Measurements from ENCODE around the gene FAM209A. TPM values are rescaled to one million over a fixed set of nuclear protein-coding genes. Genes with fewer than 3 reads are reported as not detected.

Gene FAM209A, protein sequence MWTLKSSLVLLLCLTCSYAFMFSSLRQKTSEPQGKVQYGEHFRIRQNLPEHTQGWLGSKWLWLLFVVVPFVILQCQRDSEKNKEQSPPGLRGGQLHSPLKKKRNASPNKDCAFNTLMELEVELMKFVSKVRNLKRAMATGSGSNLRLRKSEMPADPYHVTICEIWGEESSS
- total RNA-seq = not detected in 2 replicates

GRCh38 chr20:56524444-56524843 is at the start of gene FAM209A:
Gene FAM209A, plus strand, starts transcription at chr20:56524744. Its CDS starts 65 bp downstream, at chr20:56524809.

DNA sequence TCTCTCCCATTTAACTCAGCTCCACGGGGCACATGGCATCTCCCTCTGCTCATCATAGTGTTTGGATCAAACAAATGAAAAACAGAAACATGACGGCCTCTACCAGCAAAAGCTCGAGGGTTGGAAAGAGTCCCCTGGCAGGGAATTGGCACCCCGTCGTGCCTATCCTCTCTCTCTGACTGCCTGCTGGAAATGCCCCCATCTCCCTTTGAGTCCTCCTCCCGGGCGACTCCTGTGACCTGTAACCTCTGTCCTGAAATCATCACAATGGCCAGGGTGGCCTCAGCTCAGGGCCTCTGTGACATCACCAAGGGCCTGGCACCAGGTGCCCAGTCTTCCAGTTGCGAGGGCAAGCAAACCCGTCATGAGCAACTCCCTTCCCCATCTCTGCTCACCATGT is 8.4 kb downstream of the FAM209A start, which contains the start of gene FAM209B:
FAM209B (plus strand) TSS at position 301 of the 400 bp plus-strand sequence; CDS start at position 397, 96 bp downstream.

Other genes with a start within 250 kb of the FAM209A start
- gene FAM210B, start 165.8 kb upstream of the FAM209A start, total RNA-seq = 25.6 and 26.6 TPM in 2 replicates
- 81.8 and 83.7 TPM in 2 replicates for gene AURKA, start 132.5 kb upstream of the FAM209A start, total RNA-seq
- gene CSTF1, start 132.1 kb upstream of the FAM209A start, total RNA-seq = 34.0 and 44.2 TPM in 2 replicates
- 2.2 and 2.4 TPM in 2 replicates for gene CASS4, start 112.5 kb upstream of the FAM209A start, total RNA-seq
- 63.7 and 64.1 TPM in 2 replicates for gene RTF2, start 56.1 kb upstream of the FAM209A start, total RNA-seq
- not detected in 2 replicates for gene FAM209B, start 8.5 kb downstream of the FAM209A start, total RNA-seq
- gene TFAP2C, start 104.6 kb downstream of the FAM209A start, total RNA-seq = not detected in 2 replicates